Pancreas (tissue), 10 donors: ENCODE data around the gene XRCC3. TPM values are rescaled to one million over a fixed set of nuclear protein-coding genes. Genes with fewer than 3 reads are reported as not detected.

Experiments
- ATAC-seq, 4 donors: fragments of 200-7000 bp; cut with Tn5 transposase; one replicate each; pipeline versions ENCODE4 v1.8.0 to v1.9.1; 2020; ENCODE audit warnings: mild to moderate bottlenecking in 4 of 4, moderate library complexity in 4 of 4
- DNase-seq, 6 donors: peaks; one replicate each; pipeline ENCODE4 v3.0.0-alpha.2; 2020
- FAIRE-seq: peaks from 2 replicates; lab custom pipeline; 2012; peaks lifted over from hg19 to GRCh38; lab: Jason Lieb, UNC
- H3K27ac ChIP-seq, 4 donors: fragments of 200-600 bp; sonication (generic); 1 replicate in 3 of 4; 2 replicates in 1 of 4; pipeline versions ENCODE4 v1.5.0 to v1.8.0; 2020
- H3K27me3 ChIP-seq, 4 donors: fragments of 200-600 bp; one replicate each; pipeline ENCODE4 v1.8.0; 2021
- H3K36me3 ChIP-seq, 3 donors: fragments of 200-600 bp; sonication (generic) in 1 of 3; one replicate each; pipeline versions ENCODE4 v1.5.0 to v1.8.0; 2020 to 2021
- H3K4me1 ChIP-seq, 3 donors: fragments of 200-600 bp; one replicate each; pipeline ENCODE4 v1.8.0; 2021
- H3K4me3 ChIP-seq, 4 donors: fragments of 200-600 bp; sonication (generic) in 2 of 4; one replicate each; pipeline versions ENCODE4 v1.5.0 to v1.8.0; 2020 to 2021
- H3K9me3 ChIP-seq, 4 donors: fragments of 200-600 bp; one replicate each; pipeline ENCODE4 v1.8.0; 2021
- WGBS, 2 donors: extraction: QIAGEN DNeasy Blood & Tissue Kit; methylation state at CpG; one replicate each; pipeline ENCODE4 v1.1.7; 2013; 5-methylcytosine and 5-hydroxymethylcytosine counted together
- intact Hi-C, 3 donors: fragments of 100-400 bp; cut with DNase I; formaldehyde crosslinking; loops; one replicate each; pipeline versions ENCODE4 v1.11.1 to v1.14.2; 2022
- polyA plus RNA-seq, 2 donors: library from polyadenylated mRNA; stranded (reverse); fragments of 200-250 nt; gene quantifications; one replicate each; pipeline ENCODE4 v1.2.3, GENCODE V29; 2013
- total RNA-seq, 6 donors: library from RNA; stranded (reverse); fragmentation: NEBNext Ultra II Directional in 4 of 6; extraction: Animal tissue kit (Norgen Biotek cat#: 25700) in 4 of 6; gene quantifications; one replicate each; pipeline versions ENCODE4 v1.2.1 to v1.2.4, GENCODE V29; 2021 to 2023
- TF ChIP-seq, protein P1 (sequence below), 4 donors: fragments of 200-600 bp; sonication (generic) in 3 of 4; IDR thresholded peaks; one replicate each; pipeline versions ENCODE4 v1.5.0 to v1.8.0; 2021; ENCODE audit warnings: antibody characterized with exemption in 4 of 4
- donor health status: healthy with polysubstance abuse.
- donor health status: DM: no; HTN: no; CAD: no; lungs with moderate emphysema.
- donor health status: DM: no; HTN: no; CAD: no.
- donor health status: control.
- donor health status: control.
- donor health status: Bipolar disorder and iron deficiency.
- donor health status: DM: yes; HTN: yes; CAD: no.
- donor health status: DM: no; HTN: no; CAD: no.
- donor health status: DM: no; HTN: no; CAD: no.
- donor health status: DM: yes; HTN: yes; CAD: no.

XRCC3 gene
- total and polyA plus RNA-seq, 8 donors: 1.7 to 5.2 (median 3.0) TPM

DNA sequence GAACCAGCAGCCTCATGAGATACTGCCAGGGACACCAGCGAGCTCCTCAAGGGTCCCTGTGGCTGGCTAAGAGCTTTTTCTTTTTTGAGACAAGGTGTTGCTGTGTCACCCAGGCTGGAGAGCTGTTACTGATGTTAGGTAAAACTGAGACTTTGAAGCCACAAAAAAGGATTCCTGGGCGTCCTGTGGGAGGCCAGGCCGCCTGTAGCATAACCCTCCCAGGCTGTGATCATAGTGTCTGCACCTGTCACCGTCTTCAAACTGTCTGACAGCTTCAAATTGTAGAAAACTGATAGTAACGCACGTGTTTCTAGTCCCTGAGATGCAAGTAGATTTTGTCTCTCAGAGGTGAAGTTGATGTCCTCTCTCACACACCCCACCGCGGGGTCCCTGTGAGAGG, 4.5 kb upstream of the XRCC3 start:
- ATAC-seq (no peak), FAIRE-seq (no peak), DNase-seq (no peak)
- H3K27ac ChIP-seq: no peak overlapping the region
- no peaks in the 10 kb centered on the region for H3K27me3 ChIP-seq
- intact Hi-C loops: no loop called here
- no peaks in the 10 kb centered on the region for H3K36me3 ChIP-seq
- whole genome bisulfite sequencing, 2 donors: 78 to 81% methylated on average over 8 of the region's 8 CpGs
- TF ChIP-seq, protein P1, sequence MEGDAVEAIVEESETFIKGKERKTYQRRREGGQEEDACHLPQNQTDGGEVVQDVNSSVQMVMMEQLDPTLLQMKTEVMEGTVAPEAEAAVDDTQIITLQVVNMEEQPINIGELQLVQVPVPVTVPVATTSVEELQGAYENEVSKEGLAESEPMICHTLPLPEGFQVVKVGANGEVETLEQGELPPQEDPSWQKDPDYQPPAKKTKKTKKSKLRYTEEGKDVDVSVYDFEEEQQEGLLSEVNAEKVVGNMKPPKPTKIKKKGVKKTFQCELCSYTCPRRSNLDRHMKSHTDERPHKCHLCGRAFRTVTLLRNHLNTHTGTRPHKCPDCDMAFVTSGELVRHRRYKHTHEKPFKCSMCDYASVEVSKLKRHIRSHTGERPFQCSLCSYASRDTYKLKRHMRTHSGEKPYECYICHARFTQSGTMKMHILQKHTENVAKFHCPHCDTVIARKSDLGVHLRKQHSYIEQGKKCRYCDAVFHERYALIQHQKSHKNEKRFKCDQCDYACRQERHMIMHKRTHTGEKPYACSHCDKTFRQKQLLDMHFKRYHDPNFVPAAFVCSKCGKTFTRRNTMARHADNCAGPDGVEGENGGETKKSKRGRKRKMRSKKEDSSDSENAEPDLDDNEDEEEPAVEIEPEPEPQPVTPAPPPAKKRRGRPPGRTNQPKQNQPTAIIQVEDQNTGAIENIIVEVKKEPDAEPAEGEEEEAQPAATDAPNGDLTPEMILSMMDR (IDR thresholded peaks at IDR 0.05): no peak
- H3K4me1 ChIP-seq: peaks cover 11 to 13% (median 12%) of the 10 kb centered on the region in 3 donors
- no peaks in the 10 kb centered on the region for H3K9me3 ChIP-seq
- no peak overlapping the region for H3K4me3 ChIP-seq

DNA sequence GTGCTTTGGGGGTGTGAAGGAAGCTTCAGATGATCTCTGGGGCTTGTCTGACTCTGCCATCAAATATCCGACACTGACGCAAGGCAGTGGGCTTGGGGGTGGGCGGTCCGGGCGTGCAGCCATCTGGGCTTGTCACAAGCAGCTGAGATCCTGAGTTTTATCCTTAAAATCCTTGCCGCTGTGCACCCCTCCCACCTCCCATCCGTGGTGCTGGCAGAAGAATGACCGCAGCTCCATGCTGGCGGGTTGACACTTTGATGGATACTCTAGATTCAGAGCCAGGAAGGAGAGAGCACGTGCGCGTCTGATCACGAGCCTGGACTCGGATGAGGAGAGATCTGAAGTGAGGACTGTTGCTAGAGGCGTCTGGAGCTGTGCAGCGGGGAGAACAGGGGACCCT, 3.3 kb upstream of the XRCC3 start:
- intact Hi-C loops: no loop called here

DNA sequence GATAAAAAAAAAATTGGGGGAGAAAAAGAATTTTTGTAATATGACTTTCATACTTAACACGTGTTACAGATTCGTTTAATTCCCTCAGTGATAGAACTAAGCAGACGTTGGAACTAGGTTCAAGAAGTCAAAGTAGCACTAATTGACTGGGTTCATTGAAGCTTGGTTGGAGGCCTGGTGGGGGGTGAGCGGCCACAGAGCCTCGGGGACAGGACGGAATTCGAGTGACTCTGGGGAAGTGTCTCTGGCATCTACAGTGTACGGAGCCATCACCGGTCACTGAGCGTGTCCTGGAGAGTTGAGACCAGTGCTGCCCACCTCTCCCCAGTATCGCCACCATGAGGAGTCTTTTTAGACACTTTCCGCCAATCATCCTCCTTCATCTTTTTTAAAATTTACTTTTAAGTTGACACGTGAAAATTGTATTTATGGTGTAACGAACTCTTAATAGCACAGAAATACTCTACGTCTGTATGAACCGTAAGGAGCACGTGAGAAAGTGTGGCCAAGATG, 1.7 kb upstream of the XRCC3 start:
- H3K4me3 ChIP-seq: peak overlapping the region in 2 of 4 donors; percentile 90 to 92
- H3K27me3 ChIP-seq: no peaks in the 10 kb centered on the region
- H3K27ac ChIP-seq: no peak overlapping the region
- H3K9me3 ChIP-seq: no peaks in the 10 kb centered on the region
- intact Hi-C loops: no loop called here
- ATAC-seq (no peak), DNase-seq (no peak), FAIRE-seq (no peak)
- TF ChIP-seq, protein P1 (IDR thresholded peaks at IDR 0.05): no peak
- H3K4me1 ChIP-seq: peaks cover 4 to 8% (median 6%) of the 10 kb centered on the region in 3 donors
- WGBS, 2 donors: 74 to 76% methylated on average over 17 of the region's 17 CpGs
- no peaks in the 10 kb centered on the region for H3K36me3 ChIP-seq

More for the DNA sequence above, 3.3 kb upstream of the XRCC3 start:
- Histone ChIP-seq H3K9me3 (no peaks in the 10 kb centered on the region), H3K27me3 (no peaks in the 10 kb centered on the region), H3K4me1 (peaks cover 5 to 6% (median 5%) of the 10 kb centered on the region in 3 donors), H3K36me3 (no peaks in the 10 kb centered on the region), H3K27ac (no peak overlapping the region), H3K4me3 (no peak overlapping the region)
- TF ChIP-seq, protein P1 (IDR thresholded peaks at IDR 0.05): no peak
- DNase-seq (no peak), FAIRE-seq (no peak), ATAC-seq (no peak)
- 71 to 73% methylated on average over 16 of the region's 16 CpGs for WGBS, 2 donors

DNA sequence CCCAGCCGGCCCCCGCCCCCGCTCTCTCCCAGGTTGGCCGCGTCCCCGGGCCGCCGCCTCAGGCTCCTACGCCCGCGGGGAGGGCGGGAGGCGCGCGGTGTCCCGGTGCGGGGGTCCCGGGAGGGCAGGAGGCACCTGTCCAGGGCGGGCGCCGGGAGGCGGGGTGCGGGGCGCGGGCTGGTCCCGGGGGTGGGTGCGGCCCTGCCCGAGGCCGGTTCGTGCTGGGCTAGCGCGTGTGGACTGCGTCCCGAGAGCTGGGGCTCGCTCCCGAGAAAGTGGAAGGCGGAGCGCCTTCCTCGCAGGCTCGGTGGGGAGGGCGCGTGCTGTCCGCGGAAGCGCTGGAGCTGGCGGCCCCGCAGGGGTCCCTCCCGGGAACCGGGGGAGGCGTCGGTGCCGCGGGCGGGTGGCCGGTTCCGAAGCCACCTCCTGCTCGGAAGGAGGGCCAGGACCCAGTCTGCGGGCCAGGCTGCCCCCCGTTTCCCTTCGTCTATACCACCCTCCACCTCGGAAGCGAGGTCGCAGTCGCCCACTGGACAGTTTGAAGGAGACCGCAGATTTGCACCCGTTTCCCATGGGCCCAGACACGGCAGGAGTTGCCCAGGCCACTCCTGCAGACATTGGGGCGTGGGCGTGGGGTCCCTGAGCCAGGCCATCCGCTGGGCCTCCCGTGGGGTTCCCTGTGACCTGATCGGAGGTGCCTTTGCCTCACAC, 995 bp upstream of the XRCC3 start:
- Histone ChIP-seq H3K27me3 (no peaks in the 10 kb centered on the region), H3K36me3 (no peaks in the 10 kb centered on the region), H3K9me3 (no peaks in the 10 kb centered on the region), H3K27ac (peak overlapping the region in 3 of 4 donors; percentile 44 to 54 (median 44)), H3K4me1 (peaks cover 4 to 8% (median 6%) of the 10 kb centered on the region in 3 donors), H3K4me3 (peak overlapping the region; percentile 77 to 92 (median 84))
- DNase-seq: peak in 5 of 6 donors; percentile 45 to 87 (median 71)
- TF ChIP-seq, protein P1 (IDR thresholded peaks at IDR 0.05): no peak
- WGBS, 2 donors: 2 to 3% methylated on average over 45 to 72 of the region's 72 CpGs
- FAIRE-seq: no peak
- intact Hi-C loops: no loop called here
- peak in 2 of 4 donors; percentile 2 to 5 for ATAC-seq
